ENCODE results near the gene EPS8L1. TPM values are rescaled to one million over a fixed set of nuclear protein-coding genes. Genes with fewer than 3 reads are reported as not detected.

EPS8L1 gene
- total RNA-seq, 6 donors from 2014 or later: 30.2 to 55.7 (median 43.3) TPM

DNA sequence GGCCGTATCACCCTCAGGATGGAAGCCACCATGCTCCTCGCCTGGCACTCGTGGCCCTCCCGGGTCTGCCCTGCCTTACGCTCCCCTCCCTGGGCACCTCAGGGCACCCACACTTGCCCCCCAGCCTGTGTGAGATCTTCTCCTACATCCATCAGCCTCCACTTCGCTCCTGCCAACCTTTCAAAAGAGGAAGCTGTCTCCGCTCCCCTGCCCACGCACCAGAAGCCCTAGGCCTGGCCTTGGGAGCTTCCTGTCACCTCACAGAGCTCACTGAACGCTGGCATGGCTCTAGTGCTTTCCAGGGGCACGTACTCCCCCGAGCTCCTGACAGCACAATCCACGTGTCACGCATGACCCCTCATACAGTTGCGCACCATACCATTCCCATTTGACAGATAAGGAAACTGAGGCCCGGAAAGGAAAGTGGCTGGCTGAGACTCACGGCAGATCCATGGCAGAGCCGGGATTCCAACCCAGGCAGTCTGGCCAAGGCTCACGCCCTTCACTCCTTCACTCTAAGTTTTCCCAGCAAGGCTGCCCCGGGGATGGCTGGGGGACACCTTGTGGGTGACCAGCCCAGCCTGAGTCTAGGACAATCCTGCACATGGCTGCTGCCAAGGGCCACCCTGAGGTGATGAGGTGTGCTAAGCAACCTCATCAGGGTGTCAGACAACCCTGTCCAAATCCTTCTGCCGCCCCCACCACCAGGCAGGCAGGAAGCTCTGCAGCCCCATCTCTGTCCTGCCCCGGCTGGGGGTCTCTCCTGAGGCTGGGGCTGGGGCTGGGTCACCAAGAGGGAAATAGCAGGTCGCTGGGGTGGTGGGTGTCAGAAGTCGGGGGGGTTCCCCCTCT lies 22.4 kb downstream of the EPS8L1 start:
- peaks cover 8 to 71% (median 67%) of the 10 kb centered on the region in 4 donors for H3K36me3 ChIP-seq
- no peak for DNase-seq
- ATAC-seq (ENCODE audit: low FRiP score in 2 of 2): peak; percentile 5 to 37

DNA sequence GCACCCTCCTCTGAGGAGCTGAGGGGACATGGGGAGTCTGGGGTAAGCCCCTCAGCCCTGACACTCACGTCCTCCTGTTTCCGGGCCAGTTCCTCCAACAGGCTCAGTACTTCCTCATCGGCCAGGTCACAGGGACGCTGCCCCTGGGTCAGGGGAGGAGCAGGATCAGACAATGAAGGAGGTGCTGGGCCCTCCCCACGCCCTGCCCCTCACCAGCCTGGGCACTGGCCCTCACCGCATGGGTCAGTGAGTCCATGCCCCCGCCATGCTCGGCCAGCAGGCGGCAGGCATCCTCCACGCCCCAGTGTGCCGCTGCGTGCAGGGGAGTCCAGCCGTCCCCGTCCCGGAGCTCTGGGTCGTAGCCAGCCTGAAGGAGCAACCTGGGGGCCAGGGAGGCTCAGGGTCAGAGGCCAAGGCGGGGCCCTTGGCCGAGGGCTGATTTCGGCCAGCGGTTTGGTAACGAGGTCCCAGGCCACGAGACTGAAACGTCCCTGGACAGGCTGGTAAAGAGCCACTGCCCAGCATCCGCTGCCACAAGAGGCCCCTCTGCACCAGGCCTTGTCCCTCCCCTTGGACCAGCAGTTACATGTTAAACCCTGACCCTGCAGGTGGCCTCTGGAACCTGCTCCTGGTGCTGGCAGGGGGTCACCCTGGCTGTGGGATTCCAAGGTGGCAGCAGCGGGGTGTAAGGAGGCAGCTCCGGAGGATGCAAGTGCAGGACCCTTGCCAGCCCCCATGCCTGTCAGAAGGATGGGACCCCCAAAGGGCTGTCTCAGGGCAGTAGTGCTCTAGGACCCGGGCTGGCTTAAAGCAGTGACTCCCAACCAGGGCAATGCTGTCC lies 23.3 kb downstream of the EPS8L1 start:
- WGBS, 2 donors: 78 to 90% methylated on average over 14 to 15 of the region's 27 CpGs
- Histone ChIP-seq H3K36me3 (peaks cover 11 to 78% (median 73%) of the 10 kb centered on the region in 4 donors), H3K9me3 (peaks cover 0 to 4% (median 0%) of the 10 kb centered on the region in 4 donors), H3K27me3 (no peaks in the 10 kb centered on the region), H3K4me1 (peaks cover 0 to 11% (median 0%) of the 10 kb centered on the region in 4 donors), H3K27ac (peak overlapping the region in 1 of 4 donors; percentile 21), H3K4me3 (no peak overlapping the region)
- TF ChIP-seq POLR2AphosphoS5 (IDR thresholded peaks at IDR 0.05): no peak
- TF ChIP-seq POLR2A (IDR thresholded peaks at IDR 0.05): no peak
- TF ChIP-seq, protein P1, sequence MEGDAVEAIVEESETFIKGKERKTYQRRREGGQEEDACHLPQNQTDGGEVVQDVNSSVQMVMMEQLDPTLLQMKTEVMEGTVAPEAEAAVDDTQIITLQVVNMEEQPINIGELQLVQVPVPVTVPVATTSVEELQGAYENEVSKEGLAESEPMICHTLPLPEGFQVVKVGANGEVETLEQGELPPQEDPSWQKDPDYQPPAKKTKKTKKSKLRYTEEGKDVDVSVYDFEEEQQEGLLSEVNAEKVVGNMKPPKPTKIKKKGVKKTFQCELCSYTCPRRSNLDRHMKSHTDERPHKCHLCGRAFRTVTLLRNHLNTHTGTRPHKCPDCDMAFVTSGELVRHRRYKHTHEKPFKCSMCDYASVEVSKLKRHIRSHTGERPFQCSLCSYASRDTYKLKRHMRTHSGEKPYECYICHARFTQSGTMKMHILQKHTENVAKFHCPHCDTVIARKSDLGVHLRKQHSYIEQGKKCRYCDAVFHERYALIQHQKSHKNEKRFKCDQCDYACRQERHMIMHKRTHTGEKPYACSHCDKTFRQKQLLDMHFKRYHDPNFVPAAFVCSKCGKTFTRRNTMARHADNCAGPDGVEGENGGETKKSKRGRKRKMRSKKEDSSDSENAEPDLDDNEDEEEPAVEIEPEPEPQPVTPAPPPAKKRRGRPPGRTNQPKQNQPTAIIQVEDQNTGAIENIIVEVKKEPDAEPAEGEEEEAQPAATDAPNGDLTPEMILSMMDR (IDR thresholded peaks at IDR 0.05): no peak
- no peak for TF ChIP-seq EP300 (IDR thresholded peaks at IDR 0.05)
- ATAC-seq (ENCODE audit: low FRiP score in 2 of 2) (peak; percentile 20 to 38), DNase-seq (peak in 1 of 2 donors; percentile 83)

More for the DNA sequence above, 22.4 kb downstream of the EPS8L1 start:
- 83 to 93% methylated on average over 20 to 23 of the region's 23 CpGs for WGBS, 2 donors
- no peak for TF ChIP-seq POLR2AphosphoS5 (IDR thresholded peaks at IDR 0.05)
- TF ChIP-seq EP300 (IDR thresholded peaks at IDR 0.05): no peak
- TF ChIP-seq POLR2A (IDR thresholded peaks at IDR 0.05): no peak
- TF ChIP-seq, protein P1 (IDR thresholded peaks at IDR 0.05): no peak
- Histone ChIP-seq H3K9me3 (peaks cover 0 to under 1% (median 0%) of the 10 kb centered on the region in 4 donors), H3K27me3 (no peaks in the 10 kb centered on the region), H3K4me1 (peaks cover 0 to 11% (median 0%) of the 10 kb centered on the region in 4 donors), H3K4me3 (no peak overlapping the region), H3K27ac (no peak overlapping the region)

DNA sequence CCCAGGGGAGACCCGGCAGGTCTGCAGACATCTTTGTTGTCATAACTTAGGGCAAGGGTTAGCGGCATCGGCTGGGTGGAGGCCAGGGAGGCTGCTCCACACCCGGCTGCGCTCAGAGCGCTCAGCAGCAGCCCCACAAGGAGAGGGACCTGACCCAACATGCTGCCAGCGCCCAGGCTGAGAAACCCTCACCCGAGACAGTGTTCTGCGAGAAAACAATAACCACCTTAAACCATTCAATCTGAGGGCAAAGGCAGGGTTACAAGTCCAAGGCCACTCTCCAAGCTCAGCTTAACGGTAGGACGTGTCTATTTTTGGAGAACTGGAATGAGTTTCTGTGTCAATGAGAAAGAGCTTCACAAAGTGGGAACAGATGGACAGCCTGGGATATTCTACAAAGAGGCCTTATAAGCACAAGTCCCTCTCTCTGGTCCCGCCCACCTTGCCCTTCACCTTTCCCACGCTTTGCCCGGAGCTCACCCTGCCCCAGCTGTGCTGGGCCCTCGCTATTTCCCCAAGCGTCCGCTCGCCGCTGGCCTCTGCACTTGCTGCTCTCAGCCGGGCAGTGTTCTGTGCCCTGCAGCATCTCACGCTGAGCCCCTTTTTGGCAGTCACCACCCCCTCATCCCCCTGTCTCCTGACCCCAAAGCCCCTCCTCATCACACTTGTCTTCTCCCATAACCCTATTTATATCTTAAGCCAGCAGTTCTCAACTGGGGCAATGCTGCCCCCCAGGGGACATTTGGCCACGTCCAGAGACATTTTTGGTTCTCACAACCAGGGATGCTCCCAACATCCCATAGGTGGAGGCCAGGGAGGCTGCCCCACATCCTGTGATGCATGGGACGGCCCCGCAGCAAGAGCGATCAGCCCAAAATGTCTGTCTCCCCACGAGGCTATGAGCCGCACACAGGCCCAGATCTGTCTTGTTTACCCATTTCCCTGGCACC lies 24.2 kb downstream of the EPS8L1 start:
- 87% methylated on average over 22 to 27 of the region's 27 CpGs for WGBS, 2 donors
- no peak for ATAC-seq (ENCODE audit: low FRiP score in 2 of 2)
- Histone ChIP-seq H3K27ac (peak overlapping the region in 1 of 4 donors; percentile 21), H3K4me3 (no peak overlapping the region), H3K36me3 (peaks cover 11 to 70% (median 66%) of the 10 kb centered on the region in 4 donors), H3K4me1 (peaks cover 0 to 11% (median 0%) of the 10 kb centered on the region in 4 donors), H3K27me3 (no peaks in the 10 kb centered on the region), H3K9me3 (peaks cover 0 to 4% (median 0%) of the 10 kb centered on the region in 4 donors)
- peak in 1 of 2 donors; percentile 56 for DNase-seq
- no peak for TF ChIP-seq POLR2AphosphoS5 (IDR thresholded peaks at IDR 0.05)
- TF ChIP-seq POLR2A (IDR thresholded peaks at IDR 0.05): no peak
- no peak for TF ChIP-seq EP300 (IDR thresholded peaks at IDR 0.05)
- TF ChIP-seq, protein P1 (IDR thresholded peaks at IDR 0.05): no peak

DNA sequence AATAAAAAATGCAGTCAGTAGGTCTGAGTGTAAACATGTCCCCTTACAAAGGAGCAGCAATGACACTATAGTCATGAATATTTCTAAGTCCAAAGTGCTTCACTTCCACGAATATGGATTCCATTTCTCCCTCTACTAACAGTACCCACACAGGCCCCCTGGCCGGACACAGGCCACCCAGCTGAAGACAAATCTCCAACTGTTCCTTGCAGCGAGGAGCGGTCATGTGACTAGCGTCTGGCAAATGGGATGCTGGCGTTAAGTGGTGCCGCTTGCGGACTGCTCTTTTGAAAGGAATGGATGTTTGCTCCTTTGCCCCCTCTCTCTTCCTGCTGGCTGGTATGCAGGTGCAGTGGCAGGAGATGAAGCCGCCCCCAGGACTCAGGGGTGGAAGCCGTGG lies 25.6 kb downstream of the EPS8L1 start:
- ATAC-seq (ENCODE audit: low FRiP score in 2 of 2): no peak
- DNase-seq: no peak
- Histone ChIP-seq H3K4me3 (no peak overlapping the region), H3K4me1 (peaks cover 0 to 11% (median 0%) of the 10 kb centered on the region in 4 donors), H3K27ac (no peak overlapping the region), H3K36me3 (peaks cover 6 to 61% (median 52%) of the 10 kb centered on the region in 4 donors), H3K9me3 (peaks cover 0 to 4% (median 0%) of the 10 kb centered on the region in 4 donors), H3K27me3 (no peaks in the 10 kb centered on the region)
- TF ChIP-seq POLR2A (IDR thresholded peaks at IDR 0.05) (no peak), EP300 (IDR thresholded peaks at IDR 0.05) (no peak), POLR2AphosphoS5 (IDR thresholded peaks at IDR 0.05) (no peak)
- TF ChIP-seq, protein P1 (IDR thresholded peaks at IDR 0.05): no peak
- WGBS, 2 donors: 88 to 91% methylated on average over 9 to 10 of the region's 10 CpGs
